ENCODE results near the gene ZNF143. TPM values are rescaled to one million over a fixed set of nuclear protein-coding genes. Genes with fewer than 3 reads are reported as not detected.

ZNF143 gene
- total RNA-seq, 1 donor from 2014 or later = 22.1 TPM

- Mint-ChIP-seq H3K4me3 (ENCODE audit: unreplicated experiment) (no peak overlapping the region), H3K9me3 (ENCODE audit: unreplicated experiment) (peaks cover 6% of the 10 kb centered on the region), H3K27me3 (ENCODE audit: unreplicated experiment) (no peaks in the 10 kb centered on the region), H3K4me1 (ENCODE audit: unreplicated experiment) (peaks cover 64% of the 10 kb centered on the region), H3K27ac (ENCODE audit: unreplicated experiment) (peak overlapping the region; percentile 100), H3K36me3 (ENCODE audit: unreplicated experiment) (no peaks in the 10 kb centered on the region)
- no peak for DNase-seq (ENCODE audit: extremely low spot score, unreplicated experiment)
- no peak for TF ChIP-seq CTCF (IDR thresholded peaks at IDR 0.05)
Measured at GRCh38 chr11:9566561-9567063, 105.8 kb downstream of the ZNF143 start.

GRCh38 chr11:9567401-9567800, 106.6 kb downstream of the ZNF143 start:
- Mint-ChIP-seq H3K9me3 (ENCODE audit: unreplicated experiment) (no peaks in the 10 kb centered on the region), H3K4me3 (ENCODE audit: unreplicated experiment) (no peak overlapping the region)

GRCh38 chr11:9568161-9568853, 107.5 kb downstream of the ZNF143 start:
- Mint-ChIP-seq H3K27me3 (ENCODE audit: unreplicated experiment) (no peaks in the 10 kb centered on the region), H3K9me3 (ENCODE audit: unreplicated experiment) (no peaks in the 10 kb centered on the region), H3K36me3 (ENCODE audit: unreplicated experiment) (no peaks in the 10 kb centered on the region), H3K4me3 (ENCODE audit: unreplicated experiment) (peak overlapping the region; percentile 67), H3K4me1 (ENCODE audit: unreplicated experiment) (peaks cover 74% of the 10 kb centered on the region), H3K27ac (ENCODE audit: unreplicated experiment) (peak overlapping the region; percentile 100)
- no peak for TF ChIP-seq CTCF (IDR thresholded peaks at IDR 0.05)
- DNase-seq (ENCODE audit: extremely low spot score, unreplicated experiment) = no peak

More at GRCh38 chr11:9567401-9567800, 106.6 kb downstream of the ZNF143 start:
- Mint-ChIP-seq H3K27me3 (ENCODE audit: unreplicated experiment) (no peaks in the 10 kb centered on the region), H3K27ac (ENCODE audit: unreplicated experiment) (peak overlapping the region; percentile 100), H3K36me3 (ENCODE audit: unreplicated experiment) (no peaks in the 10 kb centered on the region), H3K4me1 (ENCODE audit: unreplicated experiment) (peaks cover 72% of the 10 kb centered on the region)
- DNase-seq (ENCODE audit: extremely low spot score, unreplicated experiment) = no peak
- no peak for TF ChIP-seq CTCF (IDR thresholded peaks at IDR 0.05)

- no peak for TF ChIP-seq CTCF (IDR thresholded peaks at IDR 0.05)
- peak overlapping the region; percentile 100 for H3K27ac Mint-ChIP-seq (ENCODE audit: unreplicated experiment)
- H3K27me3 Mint-ChIP-seq (ENCODE audit: unreplicated experiment) = no peaks in the 10 kb centered on the region
- H3K4me1 Mint-ChIP-seq (ENCODE audit: unreplicated experiment) = peaks cover 74% of the 10 kb centered on the region
- H3K4me3 Mint-ChIP-seq (ENCODE audit: unreplicated experiment) = peak overlapping the region; percentile 67
- DNase-seq (ENCODE audit: extremely low spot score, unreplicated experiment) = peak; percentile 90
- no peaks in the 10 kb centered on the region for H3K36me3 Mint-ChIP-seq (ENCODE audit: unreplicated experiment)
- H3K9me3 Mint-ChIP-seq (ENCODE audit: unreplicated experiment) = no peaks in the 10 kb centered on the region
Measured at GRCh38 chr11:9568854-9569587, 108.2 kb downstream of the ZNF143 start.

- H3K4me3 Mint-ChIP-seq (ENCODE audit: unreplicated experiment) = peak overlapping the region; percentile 67
- TF ChIP-seq CTCF (IDR thresholded peaks at IDR 0.05) = no peak
Measured at GRCh38 chr11:9569588-9570164, 108.9 kb downstream of the ZNF143 start.

More at GRCh38 chr11:9569588-9570164, 108.9 kb downstream of the ZNF143 start:
- Mint-ChIP-seq H3K27me3 (ENCODE audit: unreplicated experiment) (no peaks in the 10 kb centered on the region), H3K27ac (ENCODE audit: unreplicated experiment) (peak overlapping the region; percentile 100), H3K4me1 (ENCODE audit: unreplicated experiment) (peaks cover 72% of the 10 kb centered on the region), H3K36me3 (ENCODE audit: unreplicated experiment) (peaks cover 2% of the 10 kb centered on the region), H3K9me3 (ENCODE audit: unreplicated experiment) (no peaks in the 10 kb centered on the region)
- no peak for DNase-seq (ENCODE audit: extremely low spot score, unreplicated experiment)
